Measurements from ENCODE around the gene DLG1.
"Not testable (repeated sequence)": the region's sequence is repeated elsewhere in the genome, so short reads cannot be mapped to it uniquely, and the experiment has no call there.

DLG1 gene

DNA sequence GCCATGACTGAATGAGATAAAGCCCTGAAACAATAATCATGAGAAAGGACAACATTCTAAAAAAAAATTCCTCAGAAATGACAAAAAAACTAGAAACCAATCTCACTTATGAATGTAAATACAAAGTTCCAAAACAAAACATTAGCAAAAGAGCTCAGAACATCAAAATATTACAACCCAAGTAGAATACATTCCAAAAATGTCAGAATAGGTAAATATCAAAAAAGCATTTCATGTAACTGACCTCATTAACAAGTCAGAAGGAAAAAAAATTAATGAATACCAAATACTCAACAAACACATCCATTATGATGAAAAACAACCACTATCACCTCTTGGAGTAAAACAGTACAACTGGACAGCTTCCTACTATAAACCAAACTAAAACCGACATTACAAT is 93.1 kb downstream of the DLG1 start:
- no peak for DNase-seq

DNA sequence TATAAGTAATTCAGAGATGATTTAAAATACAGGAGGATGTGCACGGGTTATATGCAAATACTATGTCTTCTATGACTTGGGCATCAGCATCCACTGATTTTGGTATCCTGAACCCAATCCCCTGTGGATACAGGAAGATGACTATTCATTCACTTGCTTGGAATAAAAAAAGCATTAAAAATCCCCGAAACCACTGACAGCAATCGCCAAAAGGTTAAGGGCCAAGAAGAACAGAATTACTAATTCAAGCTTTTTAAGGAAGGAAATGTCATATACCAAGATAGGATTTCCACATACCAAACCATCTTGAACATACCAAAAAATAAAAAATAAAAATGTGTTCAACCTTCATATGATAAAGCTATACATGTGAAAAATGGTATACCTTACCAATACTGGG is 93.7 kb downstream of the DLG1 start:
- no peak for DNase-seq

DNA sequence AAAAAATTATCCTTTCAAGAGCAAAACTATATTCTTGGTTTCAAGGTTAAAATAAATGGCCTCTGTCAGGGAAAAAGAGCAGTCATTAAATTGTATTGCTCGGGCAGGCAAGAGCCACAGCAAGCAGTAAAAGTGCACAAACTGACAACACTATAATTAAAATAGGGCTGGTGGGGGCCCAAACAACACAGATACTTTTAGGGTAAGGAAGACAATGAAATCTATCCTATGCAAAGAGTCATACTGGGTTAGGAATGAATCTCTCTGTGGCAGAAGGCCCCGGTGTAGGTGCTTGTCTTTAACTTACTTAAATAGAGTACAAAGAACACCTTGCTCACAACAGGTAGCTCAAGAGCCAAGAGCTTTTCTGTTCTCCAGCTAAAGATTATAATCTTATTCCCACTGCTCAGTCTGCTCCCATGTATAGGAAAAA is 94.7 kb downstream of the DLG1 start:
- DNase-seq, result no peak

DNA sequence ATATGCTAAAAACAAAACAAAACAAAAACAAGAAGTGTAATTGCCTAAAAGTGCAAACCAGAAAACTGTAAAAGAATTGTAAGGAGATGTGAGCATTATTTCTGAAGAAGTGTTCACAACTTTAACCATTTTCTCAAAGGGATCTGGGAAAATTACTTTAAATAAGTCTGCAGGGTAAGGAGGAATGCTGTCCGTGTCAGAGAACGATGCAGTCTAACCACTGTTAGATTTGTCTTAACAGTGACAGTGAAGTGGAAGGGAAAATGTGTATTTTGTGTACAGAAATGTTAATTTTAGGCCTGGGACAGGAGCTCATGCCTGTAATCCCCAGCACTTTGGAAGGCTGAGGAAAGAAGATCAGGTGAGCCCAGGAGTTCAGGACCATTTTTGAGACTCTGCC is 95.7 kb downstream of the DLG1 start:
- no peak for DNase-seq

DNA sequence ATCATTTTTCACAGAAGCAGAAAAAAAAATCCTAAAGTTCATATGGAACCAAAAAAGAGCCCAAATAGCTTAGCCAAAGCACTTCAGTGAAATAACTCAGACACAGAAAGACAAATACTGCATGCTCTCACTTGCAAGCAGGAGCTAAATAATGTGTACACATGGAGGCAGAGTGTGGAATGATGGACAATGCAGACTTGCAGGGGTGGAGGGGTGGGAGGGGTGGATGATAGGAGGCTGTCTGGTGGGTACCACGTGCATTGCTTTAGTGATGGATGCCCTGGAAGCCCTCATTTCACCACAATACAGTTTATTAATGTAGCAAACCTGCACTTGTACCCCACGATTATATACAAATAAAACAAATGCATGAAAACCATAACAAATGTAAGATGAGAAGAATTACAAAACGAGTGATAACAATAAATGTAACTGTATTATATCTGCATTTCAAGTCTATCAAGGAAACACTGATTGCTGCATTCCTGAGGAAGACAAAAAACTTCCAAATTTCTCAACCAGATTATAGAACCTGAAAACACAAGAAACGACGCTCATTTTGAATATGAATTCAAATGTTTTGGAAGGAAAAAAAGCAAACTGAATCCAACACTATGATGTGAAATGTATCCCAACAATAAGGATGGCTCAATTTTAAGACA is 96.5 kb downstream of the DLG1 start:
- no peak for DNase-seq

DNA sequence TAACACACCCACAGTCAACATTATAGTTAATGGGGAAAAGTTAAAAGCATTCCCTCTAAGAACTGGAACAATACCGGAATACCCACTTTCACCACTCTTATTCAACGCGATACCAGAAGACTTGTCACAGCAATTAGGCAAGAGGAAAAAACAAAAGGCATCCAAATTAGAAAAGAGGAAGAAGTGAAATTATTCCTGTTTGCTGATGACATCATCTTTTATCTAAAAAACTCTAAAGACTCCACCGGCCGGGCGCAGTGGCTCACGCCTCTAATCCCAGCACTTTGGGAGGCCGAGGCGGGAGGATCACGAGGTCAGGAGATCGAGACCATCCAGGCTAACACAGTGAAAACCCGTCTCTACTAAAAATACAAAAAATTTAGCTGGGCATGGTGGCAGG is 97.6 kb downstream of the DLG1 start:
- not testable (repeated sequence) for DNase-seq

DNA sequence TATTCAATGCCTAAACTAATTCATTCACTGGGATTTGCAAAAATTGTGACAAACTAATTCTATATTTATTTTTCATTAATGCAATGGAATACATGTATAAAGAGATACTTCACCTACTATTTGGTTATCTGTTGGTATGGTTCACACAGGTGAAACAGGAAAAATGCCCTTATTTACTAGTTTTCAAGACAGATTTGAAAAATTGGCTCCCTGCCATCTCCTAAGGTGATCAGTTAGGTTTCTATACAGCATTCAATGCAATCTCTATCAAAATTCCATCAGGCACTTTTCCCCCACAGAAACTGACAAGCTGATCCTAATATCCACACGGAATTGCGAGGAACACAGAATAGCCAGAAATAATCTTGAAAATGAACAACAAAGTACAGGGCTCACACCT is 101.1 kb downstream of the DLG1 start:
- no peak for DNase-seq

DNA sequence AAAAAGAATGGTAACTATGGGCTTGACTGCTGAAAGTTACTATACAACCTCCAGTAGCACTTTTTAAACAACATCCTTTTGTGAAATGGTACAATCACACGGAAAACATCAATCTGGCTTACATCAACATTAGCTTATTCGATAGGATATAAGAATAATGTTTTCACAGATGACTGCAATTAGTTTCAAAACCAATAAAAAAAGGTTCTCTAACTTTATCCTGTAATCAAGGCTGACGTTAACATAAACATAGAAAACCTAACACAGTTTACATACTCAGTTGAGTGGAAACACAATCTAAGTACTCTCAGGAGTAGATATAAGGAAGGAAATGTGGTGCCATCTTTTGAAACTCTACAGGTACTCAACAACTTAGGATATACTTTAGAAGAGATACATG is 102.2 kb downstream of the DLG1 start:
- DNase-seq, result no peak

DNA sequence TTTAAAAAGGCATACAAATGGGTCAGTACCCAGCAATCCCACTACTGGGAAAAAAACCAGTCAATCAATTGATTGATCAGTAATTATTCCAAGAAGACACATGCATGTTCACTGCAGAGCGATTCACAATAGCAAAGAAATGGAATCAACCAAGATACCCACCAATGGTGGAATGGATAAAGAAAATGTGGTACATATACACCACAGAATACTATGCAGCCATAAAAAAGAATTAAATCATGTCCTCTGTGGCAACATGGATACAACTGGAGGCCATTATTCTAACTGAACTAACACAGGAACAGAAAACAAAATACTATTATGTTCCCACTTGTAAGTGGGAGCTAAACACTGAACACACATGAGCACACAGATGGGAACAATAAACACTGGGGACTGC is 103.1 kb downstream of the DLG1 start:
- no peak for DNase-seq

DNA sequence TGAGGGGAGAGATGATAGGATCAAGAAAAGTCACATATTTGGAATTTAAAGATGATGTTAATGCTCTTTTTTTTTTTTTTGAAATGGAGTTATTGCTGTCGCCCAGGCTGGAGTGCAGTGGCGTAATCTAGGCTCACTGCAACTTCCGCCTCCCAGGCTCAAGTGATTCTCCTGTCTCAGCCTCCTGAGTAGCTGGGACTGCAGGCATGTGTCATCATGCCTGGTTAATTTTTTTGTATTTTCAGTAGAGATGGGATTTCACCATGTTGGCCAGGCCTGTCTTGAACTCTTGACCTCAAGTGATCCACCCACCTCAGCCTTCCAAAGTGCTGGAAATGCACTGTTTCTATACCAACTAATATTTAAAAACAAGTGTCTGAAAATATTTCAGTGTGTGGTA is 104.7 kb downstream of the DLG1 start:
- DNase-seq, result not testable (repeated sequence)

DNA sequence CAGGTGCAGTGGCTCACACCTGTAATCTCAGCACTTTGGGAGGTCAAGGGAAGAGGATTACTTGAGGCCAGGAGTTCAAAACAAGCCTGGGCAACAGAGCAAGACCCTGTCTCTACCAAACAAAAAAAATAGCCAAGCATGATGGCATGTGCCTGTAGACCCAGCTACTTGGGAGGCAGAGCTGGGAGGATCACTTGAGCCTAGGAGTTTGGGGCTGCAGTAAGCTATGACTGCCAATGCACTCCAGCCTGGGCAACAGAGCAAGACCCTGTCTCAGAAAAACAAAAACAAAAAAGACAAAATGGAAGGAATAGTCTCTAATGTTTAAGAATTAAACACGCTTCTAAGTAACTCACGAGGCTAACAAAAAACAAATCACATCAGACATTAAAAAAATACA is 106.5 kb downstream of the DLG1 start:
- no peak for DNase-seq

DNA sequence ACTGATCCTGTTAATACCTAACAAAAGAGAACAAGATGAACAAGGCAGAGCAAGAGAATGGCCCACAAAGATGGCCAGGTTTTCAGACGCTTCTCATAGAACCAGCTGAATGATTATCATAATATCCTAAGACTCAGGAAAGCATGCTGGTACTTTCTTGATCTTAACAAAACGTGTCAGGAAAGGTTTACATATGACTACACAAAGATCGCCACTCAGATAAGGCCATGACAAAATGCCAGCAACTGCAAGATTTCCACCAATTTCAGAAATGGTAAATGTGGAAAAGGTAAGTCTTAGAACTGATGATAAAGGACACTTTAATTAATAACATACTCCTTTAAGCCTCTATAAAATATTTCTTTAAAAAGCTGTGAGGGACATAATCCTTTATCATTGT is 108.8 kb downstream of the DLG1 start:
- DNase-seq, result no peak

DNA sequence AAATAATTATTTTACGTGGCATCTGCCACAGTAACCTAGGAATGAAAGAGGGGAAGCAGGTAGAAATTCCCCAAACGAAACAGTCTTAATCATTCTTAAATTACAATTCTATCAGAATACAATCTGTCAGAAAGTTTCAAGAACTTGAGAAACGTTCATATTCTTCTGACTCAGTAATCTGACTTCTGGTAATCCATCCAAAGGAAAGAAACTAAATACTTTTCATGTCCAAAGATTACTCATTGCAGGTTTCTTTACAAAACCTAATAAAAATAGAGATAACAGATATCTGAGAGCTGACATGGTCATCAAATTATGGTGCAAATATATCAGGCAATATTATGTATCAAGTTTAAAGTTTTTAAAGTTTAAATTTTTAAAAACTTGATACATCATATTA is 109.4 kb downstream of the DLG1 start:
- DNase-seq, result no peak

DNA sequence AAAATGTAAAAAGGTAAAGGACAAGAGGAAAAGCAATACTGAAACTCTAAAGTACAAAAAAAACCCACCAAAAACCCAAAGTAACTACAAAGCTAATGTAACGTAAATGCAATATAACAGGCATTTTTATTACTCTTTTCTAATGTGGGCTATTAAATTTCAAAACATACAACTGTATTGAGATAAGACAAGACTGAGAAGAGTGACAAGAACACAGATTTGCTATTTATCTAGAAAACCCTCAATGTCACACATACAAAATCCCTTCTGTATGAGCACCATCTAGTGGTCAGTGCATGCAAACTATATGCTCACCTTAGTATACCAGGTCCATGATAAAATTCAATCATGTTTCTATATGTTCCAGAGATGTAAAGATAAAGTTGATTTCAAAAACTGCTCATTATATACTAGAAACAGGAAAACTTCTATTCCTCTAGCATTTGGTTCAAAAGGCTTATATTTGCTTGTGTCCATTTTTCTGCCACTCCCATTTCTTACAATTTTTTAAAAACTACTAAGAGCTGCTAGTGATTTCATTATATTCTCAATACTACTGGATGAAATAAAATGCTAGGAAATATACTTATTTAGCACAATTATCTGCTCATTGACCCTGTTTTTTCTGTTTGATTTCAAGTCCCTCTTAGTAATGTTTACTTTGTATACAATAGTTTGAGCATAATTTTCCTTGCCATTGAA is 111.4 kb downstream of the DLG1 start:
- peak; percentile 55 for DNase-seq

DNA sequence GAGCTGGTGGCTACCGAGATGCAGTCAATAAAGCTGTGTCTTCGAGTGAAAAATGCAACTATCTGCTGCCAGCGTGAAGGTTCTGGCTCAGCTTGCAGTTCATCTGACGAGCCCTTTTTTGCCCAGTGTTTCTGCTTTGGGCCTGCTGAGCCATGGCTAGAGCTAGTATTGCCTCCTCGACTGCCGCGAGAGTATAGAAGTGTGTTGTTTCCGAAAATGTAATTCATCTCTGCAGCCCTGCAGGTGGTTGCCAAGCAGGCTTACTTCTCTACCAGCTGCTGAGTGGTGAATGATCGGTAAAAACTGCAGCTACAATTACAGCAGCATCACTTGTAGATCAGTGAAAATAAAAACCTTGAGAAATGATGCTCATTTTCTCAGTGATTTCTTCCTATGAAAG is 114.8 kb downstream of the DLG1 start:
- no peak for DNase-seq

DNA sequence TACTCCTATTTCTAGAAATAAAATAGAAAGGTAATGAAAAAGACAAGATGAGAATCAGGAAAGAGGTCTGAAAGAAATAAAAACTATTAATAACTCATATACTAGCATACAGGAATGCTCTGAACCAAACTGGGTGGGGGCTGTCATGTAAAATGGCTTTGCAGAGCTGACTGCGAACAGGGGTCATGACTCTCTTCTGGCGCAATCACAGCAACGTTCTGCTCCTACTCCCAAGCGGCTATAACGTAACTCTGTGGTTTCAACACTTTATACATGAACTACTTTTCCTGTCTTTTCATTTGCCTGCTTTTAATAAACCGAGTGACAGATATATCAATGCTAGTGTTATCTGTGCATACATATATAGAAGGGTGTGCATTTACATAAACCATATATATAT is 116.7 kb downstream of the DLG1 start:
- peak; percentile 78 for DNase-seq

DNA sequence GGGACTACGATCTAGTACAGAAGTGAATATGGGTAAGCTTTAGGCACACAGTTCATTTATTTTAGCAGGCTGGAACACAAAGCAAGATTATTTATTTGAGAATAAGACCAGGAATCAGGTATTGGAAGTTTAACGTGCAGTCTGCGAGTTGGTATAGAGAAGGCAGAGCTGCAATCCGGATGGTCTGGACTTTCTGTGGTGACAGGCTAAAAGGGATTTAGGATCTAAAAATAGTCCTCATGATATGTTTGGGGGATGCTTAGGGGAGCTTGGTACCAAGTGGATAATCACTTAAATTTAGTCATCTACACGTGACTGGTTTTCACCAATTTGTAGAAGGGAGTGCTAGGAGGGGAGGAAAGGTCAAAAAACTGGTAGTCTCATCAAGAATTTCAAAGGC is 119.4 kb downstream of the DLG1 start:
- DNase-seq, result no peak

DNA sequence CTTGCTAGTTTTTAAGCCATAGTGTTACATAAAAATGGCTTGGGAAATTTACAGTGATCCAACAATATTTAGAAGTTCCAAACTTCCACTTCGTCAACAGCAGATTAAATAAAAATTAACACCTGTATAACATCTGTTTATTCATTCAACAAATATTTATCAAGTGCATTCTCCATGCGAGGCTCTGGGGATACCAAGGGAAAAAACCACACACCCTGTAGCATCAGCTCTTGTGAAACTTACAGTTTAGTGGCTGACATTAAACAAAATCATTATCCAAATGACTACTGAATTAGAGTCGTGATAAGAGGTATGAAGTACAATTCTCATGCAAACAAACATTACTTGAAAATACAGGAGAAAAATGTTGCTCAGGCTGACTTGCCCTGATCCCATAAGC is 122.9 kb downstream of the DLG1 start:
- DNase-seq, result no peak

DNA sequence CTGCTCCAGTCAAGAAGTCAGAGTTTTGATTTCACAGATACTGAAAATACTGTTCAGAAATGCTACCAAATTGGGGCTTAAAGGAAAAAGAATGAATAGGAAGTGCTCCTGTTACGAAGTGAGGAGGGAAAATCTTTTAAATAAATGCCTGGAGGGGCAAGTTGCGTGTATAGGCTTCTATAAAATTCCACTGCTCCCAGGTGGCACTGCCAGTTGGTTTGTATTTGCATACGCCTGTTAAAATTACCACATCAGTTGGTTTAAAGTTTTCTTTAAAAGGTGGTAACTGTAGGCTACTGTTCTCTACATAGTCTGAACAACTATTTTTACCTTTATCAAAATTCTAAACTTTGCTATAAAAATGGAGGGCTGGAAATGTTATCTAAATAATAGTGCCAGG is 123.5 kb downstream of the DLG1 start:
- DNase-seq, result no peak

DNA sequence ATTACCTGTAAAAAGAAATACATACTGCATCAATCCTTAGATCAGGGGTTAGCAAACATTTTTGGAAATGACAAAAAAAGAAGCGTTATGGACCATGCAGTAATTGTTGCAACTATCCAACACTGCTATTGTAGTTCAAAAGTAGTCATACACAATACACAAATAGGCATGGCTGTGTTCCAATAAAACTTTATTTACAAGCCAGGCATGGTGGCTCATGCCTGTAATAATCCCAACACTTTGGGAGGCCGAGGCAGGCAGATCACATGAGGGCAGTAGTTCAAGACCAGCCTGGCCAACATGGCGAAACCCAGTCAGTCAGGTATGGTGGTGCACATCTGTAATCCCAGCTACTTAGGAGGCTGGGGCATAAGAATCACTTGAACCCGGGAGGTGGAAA is 124.8 kb downstream of the DLG1 start:
- no peak for DNase-seq

DNA sequence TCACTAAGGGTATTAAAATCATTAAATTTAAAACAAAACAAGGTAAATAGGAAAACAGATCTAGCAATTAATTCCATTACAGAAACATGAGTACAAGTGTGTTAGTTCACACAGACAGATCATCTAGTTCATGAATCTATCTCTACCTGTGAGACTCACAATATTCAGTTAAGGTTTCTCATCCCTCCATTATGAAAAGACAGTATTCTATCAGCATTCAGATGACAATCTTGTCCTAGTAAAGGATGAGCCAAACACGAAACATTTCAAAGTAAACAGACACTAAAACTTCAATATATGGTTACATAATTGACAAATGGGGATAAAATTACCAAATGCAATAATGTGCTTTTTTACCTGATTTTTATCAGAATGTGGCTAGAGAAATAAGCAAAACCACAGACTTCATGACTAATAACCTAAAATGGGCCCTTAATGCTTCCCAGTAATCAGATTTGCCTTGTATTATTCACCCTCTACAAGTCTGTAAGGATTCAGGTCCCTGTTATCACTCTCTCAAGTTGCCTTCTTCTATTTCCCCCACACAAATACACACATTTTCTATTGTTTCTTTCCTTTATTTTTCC is 126.8 kb downstream of the DLG1 start:
- DNase-seq, result peak; percentile 47

DNA sequence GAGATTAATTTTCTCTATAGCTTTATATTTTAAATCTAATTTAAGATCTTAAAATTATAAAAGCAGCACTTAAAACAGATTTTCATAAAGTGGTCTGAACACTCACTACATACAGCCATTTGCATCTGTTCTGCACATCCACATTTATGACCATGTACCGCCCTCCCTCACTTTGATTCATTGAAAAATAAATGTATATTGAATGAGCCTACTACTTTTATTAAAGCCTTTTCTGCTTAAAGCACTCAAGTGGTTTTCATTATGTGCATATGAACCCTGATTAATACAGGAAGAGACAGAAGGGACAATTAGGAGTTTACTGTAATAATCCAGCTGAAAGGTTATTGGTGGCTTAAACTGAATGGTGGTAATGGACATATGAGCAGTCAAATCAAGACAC is 129.4 kb downstream of the DLG1 start:
- DNase-seq, result no peak

DNA sequence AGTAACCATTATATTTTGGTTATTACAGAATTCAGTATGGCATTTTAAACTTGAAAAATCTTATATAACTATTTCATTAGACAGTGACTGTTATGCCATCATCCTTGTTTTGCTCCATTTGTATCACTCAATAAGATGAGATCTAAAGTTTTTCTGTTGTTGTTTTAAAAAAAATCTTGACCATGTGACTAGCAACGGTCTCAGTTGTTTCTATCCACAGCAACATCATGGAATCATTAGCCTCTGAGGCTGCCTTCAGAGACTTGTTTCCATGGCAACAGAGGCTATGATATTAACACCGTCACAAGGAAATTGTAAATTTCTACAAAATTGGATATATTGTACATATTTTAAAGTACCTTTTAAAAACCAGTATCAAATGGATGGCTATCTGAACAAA is 129.8 kb downstream of the DLG1 start:
- DNase-seq, result peak; percentile 60

DNA sequence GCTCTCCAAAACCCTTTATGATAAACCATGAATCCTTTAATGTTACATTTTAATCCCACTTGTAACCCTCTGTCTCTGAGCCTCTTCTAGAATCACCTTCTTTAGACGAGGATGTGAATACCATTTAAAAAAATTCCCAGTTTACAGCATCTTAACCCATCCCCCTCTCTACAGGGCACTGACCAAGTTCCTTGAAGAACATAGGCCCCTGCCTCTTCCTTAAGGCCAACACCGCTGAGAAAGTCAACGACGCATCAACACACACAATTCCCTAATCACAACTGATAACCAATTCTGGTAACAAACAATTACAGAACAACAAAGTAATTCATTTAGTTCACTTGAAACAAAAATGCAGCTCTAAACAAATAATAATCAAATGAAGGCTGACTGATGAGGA is 130.3 kb downstream of the DLG1 start:
- no peak for DNase-seq

DNA sequence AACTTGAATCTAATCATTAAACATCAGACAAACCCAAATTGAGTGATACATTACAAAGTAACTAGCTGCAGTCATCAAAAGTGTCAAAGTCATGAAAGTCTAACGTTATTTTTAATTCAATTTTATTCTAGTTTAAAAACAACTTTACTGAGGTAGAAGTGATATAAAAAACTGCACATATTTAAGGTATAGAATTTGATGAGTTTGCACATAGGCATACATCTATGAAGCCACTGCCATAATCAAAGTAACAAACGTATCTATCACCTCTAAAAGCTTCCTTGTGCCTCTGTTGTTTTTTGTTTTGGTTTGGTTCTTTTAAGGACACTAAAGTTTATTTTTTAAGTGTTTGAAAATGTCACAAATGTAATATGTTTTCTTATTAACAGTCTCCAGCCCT is 130.9 kb downstream of the DLG1 start:
- DNase-seq, result no peak

Data from fibroblast of skin of right biceps (primary cell).